IPS-18a (cell line): ENCODE measurements around the gene RNF7.

Experiments
- H3K27ac ChIP-seq: one replicate; pipeline ENCODE4 v1.5.1; 2013; ENCODE audit warnings: low read length
- H3K27me3 ChIP-seq: one replicate; pipeline ENCODE4 v1.6.1; 2013; ENCODE audit warnings: mild to moderate bottlenecking, low read length; ENCODE audit not compliant: control insufficient read depth, insufficient read depth
- H3K36me3 ChIP-seq: one replicate; pipeline ENCODE4 v1.6.1; 2013; ENCODE audit warnings: low read depth, low read length; ENCODE audit not compliant: control insufficient read depth
- H3K4me1 ChIP-seq: one replicate; pipeline ENCODE4 v1.6.1; 2013; ENCODE audit warnings: low read depth, low read length; ENCODE audit not compliant: control insufficient read depth
- H3K4me3 ChIP-seq: one replicate; pipeline ENCODE4 v1.5.1; 2013; ENCODE audit warnings: low read length
- H3K9ac ChIP-seq: one replicate; pipeline ENCODE4 v1.6.1; 2013; ENCODE audit warnings: mild to moderate bottlenecking, low read length, moderate library complexity
- H3K9me3 ChIP-seq: one replicate; pipeline ENCODE4 v1.6.1; 2013; ENCODE audit warnings: low read depth, low read length; ENCODE audit not compliant: control insufficient read depth

The RNF7 gene

GRCh38 chr3:141764465-141764864 lies 26.4 kb downstream of the RNF7 start:
- no peaks in the 10 kb centered on the region for H3K4me1 ChIP-seq
- no peak overlapping the region for H3K4me3 ChIP-seq
- H3K36me3 ChIP-seq: no peaks in the 10 kb centered on the region
- no peak overlapping the region for H3K9ac ChIP-seq
- peaks cover 15% of the 10 kb centered on the region for H3K27me3 ChIP-seq
- no peak overlapping the region for H3K27ac ChIP-seq
- no peaks in the 10 kb centered on the region for H3K9me3 ChIP-seq

- Histone ChIP-seq H3K27me3 (peaks cover 15% of the 10 kb centered on the region), H3K4me1 (no peaks in the 10 kb centered on the region), H3K36me3 (no peaks in the 10 kb centered on the region), H3K4me3 (no peak overlapping the region), H3K9ac (no peak overlapping the region), H3K27ac (no peak overlapping the region), H3K9me3 (no peaks in the 10 kb centered on the region)
These were observed 26.9 kb downstream of the RNF7 start for GRCh38 chr3:141764986-141765385.

- Histone ChIP-seq H3K27me3 (peaks cover 15% of the 10 kb centered on the region), H3K9ac (no peak overlapping the region), H3K4me3 (no peak overlapping the region), H3K27ac (no peak overlapping the region), H3K9me3 (no peaks in the 10 kb centered on the region), H3K36me3 (no peaks in the 10 kb centered on the region), H3K4me1 (no peaks in the 10 kb centered on the region)
These were observed 29.0 kb downstream of the RNF7 start for GRCh38 chr3:141767066-141767465.

GRCh38 chr3:141769221-141769894 lies 31.3 kb downstream of the RNF7 start:
- no peak overlapping the region for H3K4me3 ChIP-seq
- no peak overlapping the region for H3K27ac ChIP-seq
- H3K9me3 ChIP-seq: no peaks in the 10 kb centered on the region
- no peaks in the 10 kb centered on the region for H3K4me1 ChIP-seq
- H3K27me3 ChIP-seq: peaks cover 2% of the 10 kb centered on the region
- no peak overlapping the region for H3K9ac ChIP-seq
- no peaks in the 10 kb centered on the region for H3K36me3 ChIP-seq

- H3K9ac ChIP-seq: no peak overlapping the region
These were observed 35.6 kb downstream of the RNF7 start for GRCh38 chr3:141773676-141774075.

DNA sequence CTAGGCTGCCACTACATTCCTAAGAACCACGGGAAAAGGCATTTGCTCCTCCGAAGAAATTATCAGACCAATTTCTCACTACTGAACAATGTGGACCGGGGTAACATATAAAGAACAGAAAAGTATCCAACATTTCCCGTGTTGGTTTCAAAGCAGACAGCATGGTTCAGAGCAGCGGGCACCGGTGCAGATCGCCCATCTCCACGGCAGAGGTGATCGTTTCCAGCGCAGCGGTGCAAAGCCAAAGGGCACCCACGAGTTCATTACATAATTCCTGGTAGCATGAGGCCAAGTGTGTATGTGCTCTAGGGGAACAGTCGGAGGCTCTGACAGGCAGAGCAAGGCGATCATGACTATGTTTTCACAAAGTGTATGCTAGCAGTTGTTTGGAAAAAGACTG lies 38.3 kb downstream of the RNF7 start:
- Histone ChIP-seq H3K27ac (no peak overlapping the region), H3K27me3 (no peaks in the 10 kb centered on the region), H3K4me1 (no peaks in the 10 kb centered on the region), H3K9me3 (no peaks in the 10 kb centered on the region), H3K36me3 (no peaks in the 10 kb centered on the region), H3K4me3 (no peak overlapping the region), H3K9ac (no peak overlapping the region)

More at GRCh38 chr3:141773676-141774075, 35.6 kb downstream of the RNF7 start:
- no peaks in the 10 kb centered on the region for H3K4me1 ChIP-seq
- H3K4me3 ChIP-seq: no peak overlapping the region
- no peaks in the 10 kb centered on the region for H3K27me3 ChIP-seq
- H3K36me3 ChIP-seq: no peaks in the 10 kb centered on the region
- no peaks in the 10 kb centered on the region for H3K9me3 ChIP-seq
- no peak overlapping the region for H3K27ac ChIP-seq

DNA sequence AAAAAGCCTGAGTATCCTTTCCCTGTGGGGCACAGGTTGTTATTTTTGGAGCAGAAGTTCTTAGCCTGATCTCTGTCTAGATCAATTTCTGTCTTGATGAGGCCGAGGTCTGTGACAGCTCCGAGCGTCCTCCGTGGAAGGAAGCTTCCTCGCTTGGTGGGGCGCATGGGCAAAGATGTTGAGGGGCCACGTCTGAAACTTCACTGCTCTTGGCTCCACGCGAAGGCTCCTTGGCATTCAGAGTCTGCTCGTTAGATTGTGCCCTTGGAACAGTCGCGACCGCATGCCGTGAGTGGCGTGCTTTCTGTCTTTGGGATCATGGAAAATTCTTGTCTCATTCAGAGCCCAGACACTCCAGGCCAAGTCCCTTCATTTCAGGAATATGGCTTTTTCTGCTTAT lies 38.8 kb downstream of the RNF7 start:
- Histone ChIP-seq H3K27me3 (no peaks in the 10 kb centered on the region), H3K9me3 (no peaks in the 10 kb centered on the region), H3K9ac (no peak overlapping the region), H3K4me1 (no peaks in the 10 kb centered on the region), H3K36me3 (no peaks in the 10 kb centered on the region), H3K4me3 (no peak overlapping the region), H3K27ac (no peak overlapping the region)

DNA sequence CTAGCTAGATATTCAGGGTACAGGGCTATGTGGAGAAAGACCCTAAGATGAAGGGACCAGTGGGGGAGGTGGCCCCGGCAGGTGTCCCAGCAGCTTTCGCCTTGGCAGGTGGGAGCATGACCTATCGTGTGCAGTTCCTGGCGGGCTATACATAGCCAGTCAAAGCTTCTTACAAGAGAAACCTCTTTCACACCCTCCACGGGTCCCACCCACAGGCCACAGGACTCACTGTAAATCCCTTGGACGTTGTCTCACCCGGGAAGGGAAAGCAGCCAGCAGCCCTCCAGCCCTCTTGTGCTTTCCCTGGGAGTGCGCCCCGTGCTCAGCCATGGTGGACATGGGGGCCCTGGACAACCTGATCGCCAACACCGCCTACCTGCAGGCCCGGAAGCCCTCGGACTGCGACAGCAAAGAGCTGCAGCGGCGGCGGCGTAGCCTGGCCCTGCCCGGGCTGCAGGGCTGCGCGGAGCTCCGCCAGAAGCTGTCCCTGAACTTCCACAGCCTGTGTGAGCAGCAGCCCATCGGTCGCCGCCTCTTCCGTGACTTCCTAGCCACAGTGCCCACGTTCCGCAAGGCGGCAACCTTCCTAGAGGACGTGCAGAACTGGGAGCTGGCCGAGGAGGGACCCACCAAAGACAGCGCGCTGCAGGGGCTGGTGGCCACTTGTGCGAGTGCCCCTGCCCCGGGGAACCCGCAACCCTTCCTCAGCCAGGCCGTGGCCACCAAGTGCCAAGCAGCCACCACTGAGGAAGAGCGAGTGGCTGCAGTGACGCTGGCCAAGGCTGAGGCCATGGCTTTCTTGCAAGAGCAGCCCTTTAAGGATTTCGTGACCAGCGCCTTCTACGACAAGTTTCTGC lies 40.1 kb downstream of the RNF7 start:
- Histone ChIP-seq H3K27ac (no peak overlapping the region), H3K36me3 (no peaks in the 10 kb centered on the region), H3K9me3 (no peaks in the 10 kb centered on the region), H3K4me3 (no peak overlapping the region), H3K9ac (no peak overlapping the region), H3K4me1 (no peaks in the 10 kb centered on the region), H3K27me3 (no peaks in the 10 kb centered on the region)

DNA sequence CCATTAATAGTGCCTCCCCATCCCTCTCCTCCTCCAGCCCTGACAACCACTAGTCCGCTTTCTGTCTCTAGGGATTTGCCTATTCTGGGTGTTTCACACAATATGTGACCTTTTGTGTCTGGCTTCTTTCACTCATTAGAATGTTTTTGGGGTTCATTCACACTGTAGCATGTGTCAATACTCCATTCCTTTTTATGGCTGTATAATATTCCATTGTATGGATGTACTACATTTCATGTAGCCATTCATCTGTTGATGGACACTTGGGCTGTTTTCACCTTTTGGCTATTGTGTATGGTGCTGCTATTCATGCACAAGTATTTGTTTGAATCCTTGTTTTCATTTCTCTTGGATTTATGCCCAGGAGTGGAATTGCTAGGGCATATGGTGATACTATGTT lies 41.6 kb downstream of the RNF7 start:
- Histone ChIP-seq H3K4me3 (no peak overlapping the region), H3K27ac (no peak overlapping the region), H3K4me1 (no peaks in the 10 kb centered on the region), H3K9me3 (no peaks in the 10 kb centered on the region), H3K9ac (no peak overlapping the region), H3K36me3 (no peaks in the 10 kb centered on the region), H3K27me3 (no peaks in the 10 kb centered on the region)

DNA sequence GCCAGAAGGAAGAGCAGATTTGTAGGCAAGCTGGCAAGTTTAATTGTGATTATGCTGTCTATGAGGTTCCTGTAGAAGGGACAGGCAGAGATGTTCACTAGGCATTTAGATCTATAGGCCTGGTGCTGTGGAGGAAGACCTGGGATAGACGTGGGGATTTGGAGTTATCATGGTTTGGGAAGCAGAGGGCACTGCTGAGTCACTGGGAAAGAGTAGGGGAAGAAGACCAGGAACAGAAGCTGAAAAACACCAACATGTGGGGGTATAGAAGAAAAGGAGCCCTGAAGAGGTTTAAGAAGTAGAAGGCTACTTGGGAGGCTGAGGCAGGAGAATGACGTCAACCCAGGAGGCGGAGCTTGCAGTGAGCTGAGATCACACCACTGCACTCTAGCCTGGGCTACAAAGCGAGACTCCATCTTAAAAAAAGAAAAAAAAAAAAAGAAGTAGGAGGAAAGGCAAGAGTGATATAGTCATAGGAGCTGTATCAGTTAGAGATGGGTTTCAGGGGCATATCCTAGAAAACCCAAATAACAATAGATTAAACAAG lies 44.4 kb downstream of the RNF7 start:
- no peaks in the 10 kb centered on the region for H3K36me3 ChIP-seq
- no peaks in the 10 kb centered on the region for H3K9me3 ChIP-seq
- H3K4me1 ChIP-seq: no peaks in the 10 kb centered on the region

DNA sequence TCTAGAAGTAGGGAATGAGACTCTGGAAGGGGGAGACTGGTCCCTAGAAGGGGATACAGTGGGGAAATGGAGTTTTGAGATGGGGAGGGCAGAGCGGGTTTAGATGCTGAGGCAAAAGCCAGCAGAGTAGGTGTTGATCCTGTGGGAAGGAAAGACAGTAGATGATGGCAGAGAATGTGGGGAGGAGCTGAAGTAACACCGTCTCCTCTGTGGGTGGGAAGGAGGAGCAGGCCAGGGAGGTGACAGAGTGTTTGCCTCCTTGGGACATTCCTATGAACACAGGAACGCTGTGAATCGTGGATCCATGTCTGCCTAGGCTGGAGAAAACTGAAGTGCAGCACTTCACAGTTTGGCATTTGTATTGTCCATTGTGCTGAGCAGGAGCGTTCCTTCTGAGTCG lies 45.5 kb downstream of the RNF7 start:
- Histone ChIP-seq H3K9ac (no peak overlapping the region), H3K36me3 (no peaks in the 10 kb centered on the region), H3K27ac (no peak overlapping the region), H3K27me3 (no peaks in the 10 kb centered on the region), H3K9me3 (no peaks in the 10 kb centered on the region), H3K4me1 (no peaks in the 10 kb centered on the region), H3K4me3 (no peak overlapping the region)

More for the DNA sequence above, 44.4 kb downstream of the RNF7 start:
- Histone ChIP-seq H3K27me3 (no peaks in the 10 kb centered on the region), H3K9ac (no peak overlapping the region), H3K27ac (no peak overlapping the region), H3K4me3 (no peak overlapping the region)
